ENCODE results near the gene SLC12A8.

Gene SLC12A8

GRCh38 chr3:125151442-125151817 lies 61.1 kb downstream of the SLC12A8 start:
- DNase-seq = no peak

- DNase-seq = peak; percentile 49
These were observed 61.8 kb downstream of the SLC12A8 start for GRCh38 chr3:125150525-125151441.

DNA sequence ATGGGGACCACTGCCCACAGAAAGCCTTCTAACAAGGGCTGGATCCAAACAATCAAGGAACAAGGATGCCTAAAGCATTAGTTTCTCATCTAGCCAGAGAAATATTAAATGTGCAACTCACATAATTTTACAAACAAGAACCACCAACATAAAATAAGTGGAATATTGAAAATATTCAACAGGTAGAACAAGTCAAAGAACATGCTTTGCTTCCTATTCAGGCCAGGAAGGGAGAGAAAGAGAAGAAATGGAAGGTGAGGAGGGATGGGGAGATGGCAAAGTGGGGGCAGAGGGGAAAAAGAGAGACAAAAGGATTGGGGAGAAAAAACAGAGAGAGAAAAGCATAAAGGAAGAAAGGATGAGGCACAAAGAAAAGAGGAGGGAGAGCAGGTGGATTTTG lies 63.1 kb downstream of the SLC12A8 start:
- DNase-seq = no peak

GRCh38 chr3:125148836-125149235 lies 63.7 kb downstream of the SLC12A8 start:
- DNase-seq = no peak

DNA sequence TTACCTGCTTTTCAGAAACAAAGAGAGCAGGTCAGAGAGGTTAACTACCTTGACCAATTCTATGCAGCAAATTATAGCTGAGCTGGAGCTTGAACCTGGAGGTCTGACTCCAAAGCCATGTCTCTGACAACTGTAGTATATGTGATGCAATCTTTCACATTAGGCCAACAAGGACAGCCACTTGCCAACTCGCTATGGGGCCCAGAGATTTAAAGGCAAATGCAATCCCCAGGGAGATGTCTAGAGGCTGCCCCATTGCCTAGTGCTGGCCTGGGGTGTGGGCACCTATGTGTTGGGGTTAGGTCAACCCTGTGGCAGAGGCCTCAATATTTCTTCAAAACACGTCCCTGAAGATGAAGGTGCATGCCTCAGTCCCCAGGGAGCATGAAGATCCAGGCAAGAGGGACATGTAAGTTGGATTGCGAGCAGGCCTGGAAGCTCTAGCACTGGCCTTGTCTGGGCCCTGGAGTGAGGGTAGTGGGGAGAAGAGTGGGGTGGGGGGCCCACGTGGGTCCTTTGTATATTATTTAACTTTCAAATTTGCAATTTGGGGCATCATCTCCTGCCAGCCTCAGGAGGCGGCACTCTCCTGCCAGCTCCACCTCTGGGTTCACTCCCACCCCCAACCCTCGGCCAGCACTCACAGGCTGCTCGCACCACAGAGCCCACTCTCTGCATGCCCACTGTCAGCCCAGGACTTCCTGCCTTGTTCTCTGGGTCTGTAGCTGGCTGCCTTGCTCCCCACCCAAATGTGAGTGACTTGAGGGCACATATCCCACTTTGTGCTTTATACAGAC lies 64.3 kb downstream of the SLC12A8 start:
- DNase-seq = no peak

DNA sequence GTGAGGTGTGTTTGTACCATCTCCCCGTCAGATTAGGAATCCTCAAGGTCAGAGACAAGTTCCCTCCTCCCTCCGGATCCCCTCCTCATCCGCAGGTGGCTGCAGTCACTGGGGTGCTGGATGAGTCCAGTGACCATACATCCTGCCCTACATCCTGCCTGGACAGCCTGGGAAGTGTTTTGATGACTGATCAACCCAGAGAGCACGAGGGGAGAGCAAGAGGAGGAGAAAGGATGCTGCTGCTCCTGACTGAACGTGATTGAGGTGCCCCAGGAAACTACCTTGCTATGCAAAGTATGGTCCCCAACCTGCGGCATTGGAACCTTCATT lies 65.1 kb downstream of the SLC12A8 start:
- DNase-seq = no peak

GRCh38 chr3:125146626-125147490 lies 65.7 kb downstream of the SLC12A8 start:
- no peak for DNase-seq

DNA sequence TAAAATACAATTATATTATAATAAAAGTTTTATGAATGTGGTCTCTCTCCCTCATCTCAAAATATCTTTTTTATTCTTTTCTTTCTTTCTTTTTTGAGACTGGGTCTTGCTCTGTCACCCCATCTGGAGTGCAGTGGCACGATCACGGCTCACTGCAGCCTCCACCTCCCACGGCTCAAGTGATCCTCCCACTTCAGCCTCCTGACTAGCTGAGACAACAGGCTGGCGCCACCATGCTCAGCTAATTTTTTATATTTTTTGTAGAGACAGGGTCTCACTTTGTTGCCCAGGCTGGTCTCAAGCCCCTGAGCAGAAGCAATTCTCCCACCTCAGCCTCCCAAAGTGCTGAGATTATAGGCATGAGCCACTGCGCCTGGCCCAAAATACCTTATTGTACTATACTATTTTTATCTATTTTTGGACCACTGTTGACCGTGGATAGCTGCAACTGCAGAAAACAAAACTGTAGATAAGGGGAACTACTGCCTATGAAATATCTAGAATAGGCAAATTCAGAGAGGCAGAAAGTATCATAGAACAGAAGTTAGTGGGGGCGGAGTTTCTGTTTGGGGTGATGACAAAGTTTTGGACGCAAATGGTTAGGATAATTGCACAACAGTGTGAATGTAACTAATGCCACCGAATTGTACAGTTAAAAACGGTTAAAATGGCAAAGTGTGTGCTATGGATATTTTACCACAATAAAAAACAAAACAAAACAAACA lies 66.6 kb downstream of the SLC12A8 start:
- DNase-seq = no peak

DNA sequence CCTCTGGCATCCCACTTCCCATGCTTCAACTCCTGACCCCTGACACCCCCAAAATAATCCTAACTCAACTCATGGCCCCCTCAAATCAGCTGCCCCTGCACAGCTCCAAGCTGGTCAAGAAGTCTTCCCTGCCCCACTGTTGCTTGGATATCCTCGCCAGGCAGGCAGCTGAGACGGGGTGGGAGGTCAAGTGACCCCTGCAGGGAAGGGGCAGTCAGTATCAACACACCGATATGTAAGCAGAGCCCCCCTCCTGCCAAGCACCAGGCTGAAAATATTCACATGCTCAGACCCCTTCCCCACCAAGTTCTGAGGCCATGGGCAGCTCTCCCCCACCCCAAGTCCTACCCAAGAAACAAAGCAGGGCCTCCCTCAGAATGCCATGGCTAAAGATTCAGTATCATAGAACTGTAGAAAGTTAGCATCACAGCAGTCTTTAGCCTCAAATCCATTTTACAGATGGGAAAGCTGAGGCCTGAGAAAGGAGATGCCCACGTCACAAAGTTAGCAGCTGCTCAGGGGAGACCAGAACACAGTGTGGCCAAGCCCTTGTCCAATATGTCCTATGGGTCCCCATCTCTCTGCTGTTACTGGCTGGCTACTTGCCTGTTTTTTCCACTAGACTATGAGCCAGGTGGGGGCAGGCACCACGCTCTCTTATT lies 67.8 kb downstream of the SLC12A8 start:
- no peak for DNase-seq

GRCh38 chr3:125143982-125144652 lies 68.4 kb downstream of the SLC12A8 start:
- DNase-seq = no peak

DNA sequence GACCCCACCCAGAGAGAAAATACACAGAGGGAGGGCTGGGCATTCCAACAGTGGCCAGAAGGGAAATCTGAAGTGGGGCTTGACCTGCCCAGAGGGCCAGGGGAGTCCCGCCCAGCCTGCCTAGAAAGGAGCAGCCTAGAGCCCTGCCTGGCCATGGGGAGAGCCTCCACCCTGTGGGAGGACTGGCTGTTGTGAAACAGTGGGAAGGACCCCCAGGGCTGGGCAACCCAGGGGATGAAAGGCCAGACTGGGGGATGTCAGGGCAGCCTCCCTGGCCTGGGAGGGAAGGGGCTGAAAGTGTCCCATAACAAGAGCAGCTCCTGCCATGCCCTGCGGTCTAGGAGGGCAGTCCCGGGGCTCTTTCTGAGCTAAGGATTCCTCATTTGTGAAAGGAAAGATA lies 69.0 kb downstream of the SLC12A8 start:
- DNase-seq = no peak

DNA sequence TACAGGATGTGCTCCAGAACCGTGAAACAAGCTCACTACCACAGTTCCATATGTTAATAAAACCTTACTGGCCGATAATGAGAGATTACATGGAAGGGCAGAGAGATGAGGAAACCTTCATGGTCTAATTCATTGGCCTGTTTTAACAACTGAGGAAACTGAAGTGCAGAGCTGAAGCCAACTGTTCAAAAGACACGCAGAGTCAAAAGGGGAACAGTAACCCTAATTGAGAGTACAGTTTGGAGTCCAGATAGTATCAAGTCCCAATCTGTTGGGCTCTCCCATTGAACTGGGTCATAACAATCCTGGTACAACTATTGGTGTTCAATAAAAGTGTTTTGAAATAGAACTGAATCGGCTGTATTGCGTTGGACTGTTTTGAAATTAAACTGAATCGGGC lies 69.6 kb downstream of the SLC12A8 start:
- no peak for DNase-seq

DNA sequence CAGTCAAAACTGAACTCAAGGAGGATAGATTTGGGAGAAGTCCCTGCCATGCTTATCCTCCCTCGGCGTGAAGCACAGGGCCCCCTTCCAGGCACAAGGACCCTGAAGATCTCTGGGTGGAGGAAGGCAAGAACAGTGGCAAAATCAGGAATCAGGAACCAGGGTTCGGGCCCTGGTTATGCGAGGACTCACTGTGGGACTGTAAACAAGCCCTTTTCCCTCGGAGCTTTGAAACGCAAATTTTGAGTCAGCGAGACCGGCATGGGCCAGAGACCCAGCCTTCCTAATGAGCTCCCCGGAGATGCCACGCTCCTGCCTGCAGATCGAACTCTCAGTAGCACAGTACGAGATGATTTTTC lies 70.1 kb downstream of the SLC12A8 start:
- DNase-seq = no peak

- DNase-seq = peak; percentile 69
These were observed 70.7 kb downstream of the SLC12A8 start for GRCh38 chr3:125141596-125142419.

GRCh38 chr3:125140818-125141595 lies 71.5 kb downstream of the SLC12A8 start:
- no peak for DNase-seq

- no peak for DNase-seq
These were observed 72.3 kb downstream of the SLC12A8 start for GRCh38 chr3:125140011-125140817.

DNA sequence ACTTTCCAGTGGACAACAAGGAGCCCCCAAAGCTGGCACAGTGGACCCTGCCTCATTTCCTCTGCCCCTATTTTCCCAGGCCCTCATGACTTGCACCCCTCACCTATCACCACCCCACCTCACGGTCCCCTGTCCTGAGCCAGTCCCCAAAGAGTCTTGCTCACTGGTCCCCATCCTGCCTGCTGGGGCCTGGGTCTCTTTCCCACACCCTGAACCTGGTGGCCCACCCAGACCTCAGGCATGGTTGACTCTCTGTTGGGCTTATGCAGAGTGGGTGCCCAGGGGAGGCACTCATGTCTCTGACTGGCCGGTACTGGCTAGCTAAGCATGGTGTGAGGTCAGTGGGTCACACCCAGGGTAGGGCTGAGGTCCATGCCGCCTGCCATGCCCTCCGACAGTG lies 73.2 kb downstream of the SLC12A8 start:
- DNase-seq = no peak

- DNase-seq = no peak
These were observed 75.1 kb downstream of the SLC12A8 start for GRCh38 chr3:125137358-125138033.

Data from activated naive CD4-positive, alpha-beta T cell treated with anti-CD3 and anti-CD28 coated beads, Interleukin-2, amount 50 U/mL, for 16 hours (primary cell).